NCI-H1417 (cell line): ENCODE data around the gene NR2F1-AS1.
"Not testable (repeated sequence)": the region's sequence is repeated elsewhere in the genome, so short reads cannot be mapped to it uniquely, and the experiment has no call there.

Source experiments
- DNase-seq, 3 experiments: peaks; one replicate each; lab custom pipeline; 2025; lab: John Stamatoyannopoulos, UW

The NR2F1-AS1 gene

GRCh38 chr5:93428868-93429267, 152.2 kb downstream of the NR2F1-AS1 start:
- peak in 1 of 3 experiments; percentile 14 for DNase-seq

- no peak for DNase-seq
Observed at GRCh38 chr5:93427316-93427715, 153.7 kb downstream of the NR2F1-AS1 start.

- DNase-seq = no peak
Observed at GRCh38 chr5:93425096-93425495, 155.9 kb downstream of the NR2F1-AS1 start.

- DNase-seq = no peak
Observed at GRCh38 chr5:93423300-93423699, 157.7 kb downstream of the NR2F1-AS1 start.

GRCh38 chr5:93422652-93423280, 158.3 kb downstream of the NR2F1-AS1 start:
- peak in 1 of 3 experiments; percentile 14 for DNase-seq

GRCh38 chr5:93421987-93422401, 159.0 kb downstream of the NR2F1-AS1 start:
- peak in 1 of 3 experiments; percentile 22 for DNase-seq

- no peak for DNase-seq
Observed at GRCh38 chr5:93421468-93421867, 159.6 kb downstream of the NR2F1-AS1 start.

GRCh38 chr5:93417490-93417889, 163.5 kb downstream of the NR2F1-AS1 start:
- DNase-seq = peak in 1 of 3 experiments; percentile 20

- peak in 2 of 3 experiments; percentile 18 to 55 for DNase-seq
Observed at GRCh38 chr5:93415819-93416218, 165.2 kb downstream of the NR2F1-AS1 start.

GRCh38 chr5:93411716-93412115, 169.3 kb downstream of the NR2F1-AS1 start:
- no peak for DNase-seq

GRCh38 chr5:93409691-93410090, 171.3 kb downstream of the NR2F1-AS1 start:
- no peak for DNase-seq

GRCh38 chr5:93407454-93407853, 173.6 kb downstream of the NR2F1-AS1 start:
- no peak for DNase-seq

GRCh38 chr5:93406971-93407401, 174.0 kb downstream of the NR2F1-AS1 start:
- peak in 1 of 3 experiments; percentile 45 for DNase-seq

- no peak for DNase-seq
Observed at GRCh38 chr5:93404246-93404645, 176.8 kb downstream of the NR2F1-AS1 start.

- peak in 1 of 3 experiments; percentile 5 for DNase-seq
Observed at GRCh38 chr5:93403141-93403928, 177.7 kb downstream of the NR2F1-AS1 start.

GRCh38 chr5:93402451-93402850, 178.6 kb downstream of the NR2F1-AS1 start:
- no peak for DNase-seq

- no peak for DNase-seq
Observed at GRCh38 chr5:93401634-93402213, 179.3 kb downstream of the NR2F1-AS1 start.

GRCh38 chr5:93399675-93400074, 181.3 kb downstream of the NR2F1-AS1 start:
- DNase-seq = no peak

- no peak for DNase-seq
Observed at GRCh38 chr5:93395971-93396379, 185.0 kb downstream of the NR2F1-AS1 start.

- DNase-seq = no peak
Observed at GRCh38 chr5:93395010-93395409, 186.0 kb downstream of the NR2F1-AS1 start.

GRCh38 chr5:93394301-93394700, 186.7 kb downstream of the NR2F1-AS1 start:
- DNase-seq = no peak

- DNase-seq = not testable (repeated sequence)
Observed at GRCh38 chr5:93391169-93391568, 189.8 kb downstream of the NR2F1-AS1 start.

- DNase-seq = no peak
Observed at GRCh38 chr5:93385655-93386054, 195.4 kb downstream of the NR2F1-AS1 start.
